ENCODE data around the gene DHRS9.

The DHRS9 gene

GRCh38 chr2:169114056-169114455 lies 44.7 kb downstream of the DHRS9 start:
- DNase-seq (ENCODE audit: low read depth) = no peak
- no peak for TF ChIP-seq CTCF (IDR thresholded peaks at IDR 0.05; ENCODE audit: low read depth, low read length, missing control alignments)
- no peak overlapping the region for H3K4me3 ChIP-seq (ENCODE audit: low read depth, low read length)

- DNase-seq (ENCODE audit: low read depth) = no peak
- H3K4me3 ChIP-seq (ENCODE audit: low read depth, low read length) = no peak overlapping the region
- TF ChIP-seq CTCF (IDR thresholded peaks at IDR 0.05; ENCODE audit: low read depth, low read length, missing control alignments) = no peak
Measured at GRCh38 chr2:169116327-169116726, 47.0 kb downstream of the DHRS9 start.

GRCh38 chr2:169116993-169117392 lies 47.6 kb downstream of the DHRS9 start:
- TF ChIP-seq CTCF (IDR thresholded peaks at IDR 0.05; ENCODE audit: low read depth, low read length, missing control alignments) = no peak
- no peak for DNase-seq (ENCODE audit: low read depth)
- H3K4me3 ChIP-seq (ENCODE audit: low read depth, low read length) = no peak overlapping the region

GRCh38 chr2:169118060-169118459 lies 48.7 kb downstream of the DHRS9 start:
- DNase-seq (ENCODE audit: low read depth) = no peak
- TF ChIP-seq CTCF (IDR thresholded peaks at IDR 0.05; ENCODE audit: low read depth, low read length, missing control alignments) = no peak
- H3K4me3 ChIP-seq (ENCODE audit: low read depth, low read length) = no peak overlapping the region

- no peak overlapping the region for H3K4me3 ChIP-seq (ENCODE audit: low read depth, low read length)
- TF ChIP-seq CTCF (IDR thresholded peaks at IDR 0.05; ENCODE audit: low read depth, low read length, missing control alignments) = no peak
- no peak for DNase-seq (ENCODE audit: low read depth)
Measured at GRCh38 chr2:169119123-169119760, 49.9 kb downstream of the DHRS9 start.

GRCh38 chr2:169119851-169120250 lies 50.5 kb downstream of the DHRS9 start:
- H3K4me3 ChIP-seq (ENCODE audit: low read depth, low read length) = no peak overlapping the region
- DNase-seq (ENCODE audit: low read depth) = no peak
- no peak for TF ChIP-seq CTCF (IDR thresholded peaks at IDR 0.05; ENCODE audit: low read depth, low read length, missing control alignments)

GRCh38 chr2:169129703-169130243 lies 60.4 kb downstream of the DHRS9 start:
- no peak for DNase-seq (ENCODE audit: low read depth)
- no peak for TF ChIP-seq CTCF (IDR thresholded peaks at IDR 0.05; ENCODE audit: low read depth, low read length, missing control alignments)
- no peak overlapping the region for H3K4me3 ChIP-seq (ENCODE audit: low read depth, low read length)
